Measurements from ENCODE around the gene SRGAP1. TPM values are rescaled to one million over a fixed set of nuclear protein-coding genes. Genes with fewer than 3 reads are reported as not detected.

Gene SRGAP1
- total RNA-seq, 6 experiments from 2014 or later: 1.3 to 5.0 (median 3.0) TPM

DNA sequence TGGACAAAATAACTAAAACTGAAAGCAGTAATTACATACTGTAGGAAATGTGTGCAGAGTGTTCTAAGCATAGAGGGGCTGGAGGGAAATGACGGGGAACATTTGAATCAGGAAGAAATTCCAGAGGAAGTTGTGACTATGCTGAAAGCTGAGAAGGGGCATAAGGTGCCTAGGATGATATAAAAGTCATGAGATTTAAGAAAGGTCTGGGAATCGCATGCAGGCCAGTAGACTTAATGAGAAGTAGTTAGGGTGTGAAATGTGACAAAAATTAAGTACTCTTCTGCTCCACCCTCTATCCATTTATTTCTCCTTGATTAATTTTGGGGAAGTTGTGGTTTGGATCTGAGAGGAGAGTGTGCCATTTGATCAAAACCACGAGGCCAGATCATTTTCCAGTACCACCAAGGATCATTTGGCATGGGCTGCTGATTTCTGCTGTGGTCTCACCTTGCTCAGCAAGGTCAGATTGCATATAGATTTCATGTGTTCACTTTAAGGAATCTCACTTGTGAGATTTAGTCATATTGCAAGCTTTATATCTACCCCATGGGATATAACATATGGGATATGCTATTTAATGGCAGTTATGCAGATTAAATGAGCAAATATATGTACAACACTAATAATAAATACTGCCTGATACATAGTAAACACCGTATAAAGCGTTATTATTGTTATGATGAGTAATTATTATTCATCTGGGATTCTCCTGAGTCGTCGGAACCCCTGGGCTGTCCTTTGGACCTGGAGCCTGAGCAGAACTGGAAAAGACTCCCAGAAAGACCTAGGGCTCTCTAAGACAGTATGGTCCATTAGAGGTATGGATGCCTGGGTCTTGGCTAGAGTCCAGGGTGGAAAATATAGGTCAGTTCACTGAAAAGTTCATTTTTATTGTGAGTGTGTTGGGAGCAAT, 72.3 kb downstream of the SRGAP1 start:
- no peak for DNase-seq
- peak; percentile 11 to 74 (median 37) for ATAC-seq

DNA sequence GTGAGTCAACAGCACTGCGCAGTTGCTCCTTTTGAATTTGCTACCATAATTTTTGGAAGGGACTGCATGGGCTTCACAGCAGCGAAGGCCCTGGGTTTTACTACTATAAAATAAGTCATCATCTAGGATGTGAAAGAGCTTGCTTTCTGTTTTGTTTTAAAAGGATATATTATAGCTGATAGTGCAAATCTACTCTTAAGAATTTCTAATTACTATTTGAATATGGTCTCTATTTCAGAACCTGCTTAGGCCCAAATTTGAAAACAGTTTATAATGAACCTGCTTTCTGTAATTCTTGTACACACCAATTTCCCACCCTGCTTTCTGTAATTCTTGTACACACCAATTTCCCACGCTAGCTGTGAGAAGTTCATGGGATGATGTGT, 73.0 kb downstream of the SRGAP1 start:
- WGBS (ENCODE audit: insufficient coverage, low coverage, low lambda C conversion rate, missing lambda C conversion rate): 77% methylated on average over 3 of the region's 3 CpGs
- Histone ChIP-seq H3K36me3 (no peaks in the 10 kb centered on the region), H3K4me3 (no peak overlapping the region), H3K4me1 (peaks cover 0 to 6% (median 2%) of the 10 kb centered on the region in 4 donors), H3K27ac (peak overlapping the region in 1 of 3 donors; percentile 3), H3K27me3 (no peaks in the 10 kb centered on the region), H3K9me3 (no peaks in the 10 kb centered on the region)
- intact Hi-C loops (cut with DNase I): no loop called here
- no peak for DNase-seq
- no peak for ATAC-seq
- TF ChIP-seq, protein P1, sequence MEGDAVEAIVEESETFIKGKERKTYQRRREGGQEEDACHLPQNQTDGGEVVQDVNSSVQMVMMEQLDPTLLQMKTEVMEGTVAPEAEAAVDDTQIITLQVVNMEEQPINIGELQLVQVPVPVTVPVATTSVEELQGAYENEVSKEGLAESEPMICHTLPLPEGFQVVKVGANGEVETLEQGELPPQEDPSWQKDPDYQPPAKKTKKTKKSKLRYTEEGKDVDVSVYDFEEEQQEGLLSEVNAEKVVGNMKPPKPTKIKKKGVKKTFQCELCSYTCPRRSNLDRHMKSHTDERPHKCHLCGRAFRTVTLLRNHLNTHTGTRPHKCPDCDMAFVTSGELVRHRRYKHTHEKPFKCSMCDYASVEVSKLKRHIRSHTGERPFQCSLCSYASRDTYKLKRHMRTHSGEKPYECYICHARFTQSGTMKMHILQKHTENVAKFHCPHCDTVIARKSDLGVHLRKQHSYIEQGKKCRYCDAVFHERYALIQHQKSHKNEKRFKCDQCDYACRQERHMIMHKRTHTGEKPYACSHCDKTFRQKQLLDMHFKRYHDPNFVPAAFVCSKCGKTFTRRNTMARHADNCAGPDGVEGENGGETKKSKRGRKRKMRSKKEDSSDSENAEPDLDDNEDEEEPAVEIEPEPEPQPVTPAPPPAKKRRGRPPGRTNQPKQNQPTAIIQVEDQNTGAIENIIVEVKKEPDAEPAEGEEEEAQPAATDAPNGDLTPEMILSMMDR (IDR thresholded peaks at IDR 0.05): no peak
- TF ChIP-seq POLR2A (IDR thresholded peaks at IDR 0.05): no peak

More for the DNA sequence above, 72.3 kb downstream of the SRGAP1 start:
- Histone ChIP-seq H3K27me3 (no peaks in the 10 kb centered on the region), H3K36me3 (no peaks in the 10 kb centered on the region), H3K27ac (peak overlapping the region in 2 of 3 donors; percentile 3 to 12), H3K4me3 (no peak overlapping the region), H3K9me3 (no peaks in the 10 kb centered on the region), H3K4me1 (peaks cover 0 to 6% (median 2%) of the 10 kb centered on the region in 4 donors)
- TF ChIP-seq, protein P1 (IDR thresholded peaks at IDR 0.05): no peak
- TF ChIP-seq POLR2A (IDR thresholded peaks at IDR 0.05): no peak
- intact Hi-C loops (cut with DNase I): no loop called here
- WGBS (ENCODE audit: insufficient coverage, low coverage, low lambda C conversion rate, missing lambda C conversion rate): 68% methylated on average over 7 of the region's 7 CpGs

DNA sequence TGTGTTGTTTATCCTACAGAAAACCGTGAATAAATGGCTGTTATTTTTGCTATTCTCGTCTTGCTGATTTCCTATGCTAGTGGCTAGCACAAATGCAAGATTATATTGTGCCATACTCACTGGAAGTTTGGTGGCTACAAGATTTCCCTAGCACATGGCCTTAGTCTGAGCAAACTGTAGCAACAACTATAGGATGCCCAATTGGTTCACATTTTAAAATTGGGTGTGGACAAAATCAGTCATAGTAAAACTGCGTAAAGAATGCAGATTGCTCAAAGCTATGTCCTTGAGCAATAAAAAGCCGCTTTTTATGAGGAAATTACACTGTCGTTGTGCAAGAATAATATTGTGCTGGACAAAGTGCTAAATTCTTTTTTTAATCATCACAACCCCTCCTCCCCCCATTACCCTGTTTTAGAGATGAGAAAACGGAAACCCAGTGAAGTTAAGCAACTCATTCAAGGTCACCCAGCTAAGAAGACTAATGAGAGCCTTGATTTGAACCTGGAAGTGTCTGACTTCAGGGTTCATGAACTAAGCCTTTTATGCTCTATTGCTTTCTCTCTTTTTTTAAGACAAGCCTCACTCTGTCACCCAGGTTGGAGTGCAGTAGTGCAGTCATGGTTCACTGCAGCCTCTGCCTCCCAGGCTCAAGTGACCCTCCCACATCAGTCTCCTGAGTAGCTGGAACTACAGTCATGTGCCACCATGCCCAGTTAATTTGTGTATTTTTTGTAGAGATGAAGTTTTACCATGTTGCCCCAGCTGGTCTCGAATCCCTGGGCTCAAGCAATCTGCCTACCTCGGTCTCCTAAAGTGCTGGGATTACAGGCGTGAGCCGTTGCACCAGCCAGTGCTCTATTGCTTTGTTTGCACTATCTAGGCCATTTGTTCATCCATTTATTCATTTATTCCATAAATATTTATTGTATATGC, 73.6 kb downstream of the SRGAP1 start:
- H3K36me3 ChIP-seq: no peaks in the 10 kb centered on the region
- H3K27ac ChIP-seq: peak overlapping the region in 1 of 3 donors; percentile 3
- intact Hi-C loops (cut with DNase I): no loop called here
- no peaks in the 10 kb centered on the region for H3K9me3 ChIP-seq
- 39% methylated on average over 10 of the region's 10 CpGs for WGBS (ENCODE audit: insufficient coverage, low coverage, low lambda C conversion rate, missing lambda C conversion rate)
- ATAC-seq (peak; percentile 67 to 85 (median 82)), DNase-seq (no peak)
- H3K27me3 ChIP-seq: no peaks in the 10 kb centered on the region
- TF ChIP-seq, protein P1 (IDR thresholded peaks at IDR 0.05): no peak
- no peak for TF ChIP-seq POLR2A (IDR thresholded peaks at IDR 0.05)
- H3K4me3 ChIP-seq: no peak overlapping the region
- peaks cover 0 to 6% (median 2%) of the 10 kb centered on the region in 4 donors for H3K4me1 ChIP-seq

DNA sequence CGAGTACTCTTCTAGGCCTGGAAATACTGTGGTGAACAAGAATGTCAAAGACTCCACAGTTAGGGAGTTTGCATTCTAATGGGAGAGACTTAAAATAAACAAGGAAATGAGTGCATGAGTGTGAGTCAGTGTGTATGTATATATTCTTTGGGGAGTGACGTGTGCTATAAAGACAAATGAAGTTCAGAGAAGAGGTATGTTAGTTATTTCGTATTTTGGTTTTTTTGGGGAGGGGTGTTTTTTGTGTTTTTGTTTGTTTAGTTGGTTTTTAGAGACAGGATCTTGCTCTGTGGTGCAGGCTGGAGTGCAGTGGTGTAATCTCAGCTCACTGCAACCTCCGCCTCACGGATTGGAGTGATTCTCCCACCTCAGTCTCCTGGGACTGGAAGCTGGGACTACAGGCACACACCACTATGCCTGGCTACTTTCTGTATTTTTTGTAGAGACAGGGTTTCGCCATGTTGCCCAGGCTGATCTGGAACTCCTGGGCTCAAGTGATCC, 74.3 kb downstream of the SRGAP1 start:
- H3K36me3 ChIP-seq: no peaks in the 10 kb centered on the region
- no peak overlapping the region for H3K27ac ChIP-seq
- H3K4me3 ChIP-seq: no peak overlapping the region
- peaks cover 0 to 6% (median 2%) of the 10 kb centered on the region in 4 donors for H3K4me1 ChIP-seq
- no peak for DNase-seq
- no peaks in the 10 kb centered on the region for H3K9me3 ChIP-seq
- WGBS (ENCODE audit: insufficient coverage, low coverage, low lambda C conversion rate, missing lambda C conversion rate): 77% methylated on average over 6 of the region's 6 CpGs
- no peak for ATAC-seq
- no peaks in the 10 kb centered on the region for H3K27me3 ChIP-seq
- intact Hi-C loops (cut with DNase I): no loop called here
- TF ChIP-seq POLR2A (IDR thresholded peaks at IDR 0.05): no peak
- TF ChIP-seq, protein P1 (IDR thresholded peaks at IDR 0.05): no peak

All from right lobe of liver (tissue), 6 donors.